ENCODE results near the gene SAAL1. TPM values are rescaled to one million over a fixed set of nuclear protein-coding genes. Genes with fewer than 3 reads are reported as not detected.
"Not testable (repeated sequence)": the region's sequence is repeated elsewhere in the genome, so short reads cannot be mapped to it uniquely, and the experiment has no call there.

SAAL1 gene
- 40.2 TPM for polyA plus RNA-seq (2013, experiment 1 of 2)
- 38.9 TPM for polyA plus RNA-seq (2013, experiment 2 of 2)

- 7% methylated on average over 45 of the region's 48 CpGs for WGBS
- Histone ChIP-seq H3K27ac (ENCODE audit: low read depth, low read length) (peak within 1 kb of the TSS; percentile 55; the same call in 1 of the 2 replicates), H3K9me3 (ENCODE audit: insufficient read depth, low read depth, low read length) (no peaks in the 10 kb centered on the region)
Measured at GRCh38 chr11:18105802-18106574, at the start of gene SAAL1. Gene SAAL1, minus strand, starts transcription at chr11:18106082. Its CDS starts 41 bp downstream, at chr11:18106041.

GRCh38 chr11:18151581-18151980 lies 45.7 kb upstream of the SAAL1 start:
- Histone ChIP-seq H3K36me3 (ENCODE audit: insufficient read depth, low read length) (no peaks in the 10 kb centered on the region), H3K27me3 (ENCODE audit: insufficient read depth, low read length) (no peaks in the 10 kb centered on the region), H3K9ac (ENCODE audit: low read depth, low read length) (no peak overlapping the region), H3K9me3 (ENCODE audit: insufficient read depth, low read depth, low read length) (no peaks in the 10 kb centered on the region), H3K4me1 (ENCODE audit: insufficient read depth, low read length) (peaks cover 8% of the 10 kb centered on the region; the same call in 1 of the 2 replicates), H3K4me3 (ENCODE audit: low read length) (no peak overlapping the region), H3K27ac (ENCODE audit: low read depth, low read length) (peak overlapping the region; percentile 33; the same call in 1 of the 2 replicates)
- WGBS = 77% methylated on average over 3 of the region's 3 CpGs

More at GRCh38 chr11:18105802-18106574, at the start of gene SAAL1:
- Histone ChIP-seq H3K4me1 (ENCODE audit: insufficient read depth, low read length) (no peaks in the 10 kb centered on the region), H3K9ac (ENCODE audit: low read depth, low read length) (peak within 1 kb of the TSS; percentile 94), H3K27me3 (ENCODE audit: insufficient read depth, low read length) (peaks cover 6% of the 10 kb centered on the region; the same call in 1 of the 2 replicates), H3K36me3 (ENCODE audit: insufficient read depth, low read length) (peaks cover 32% of the 10 kb centered on the region), H3K4me3 (ENCODE audit: low read length) (peak within 1 kb of the TSS; percentile 97)

- WGBS = 70% methylated on average over 3 of the region's 3 CpGs
- Histone ChIP-seq H3K9me3 (ENCODE audit: insufficient read depth, low read depth, low read length) (no peaks in the 10 kb centered on the region), H3K4me3 (ENCODE audit: low read length) (no peak overlapping the region)
Measured at GRCh38 chr11:18145837-18146236, 40.0 kb upstream of the SAAL1 start.

GRCh38 chr11:18145025-18145424 lies 39.1 kb upstream of the SAAL1 start:
- Histone ChIP-seq H3K9me3 (ENCODE audit: insufficient read depth, low read depth, low read length) (no peaks in the 10 kb centered on the region), H3K27me3 (ENCODE audit: insufficient read depth, low read length) (peaks cover 3% of the 10 kb centered on the region; the same call in 1 of the 2 replicates), H3K36me3 (ENCODE audit: insufficient read depth, low read length) (no peaks in the 10 kb centered on the region), H3K4me1 (ENCODE audit: insufficient read depth, low read length) (no peaks in the 10 kb centered on the region), H3K27ac (ENCODE audit: low read depth, low read length) (no peak overlapping the region), H3K4me3 (ENCODE audit: low read length) (no peak overlapping the region), H3K9ac (ENCODE audit: low read depth, low read length) (no peak overlapping the region)
- WGBS = 61% methylated on average over 2 of the region's 2 CpGs

More at GRCh38 chr11:18145837-18146236, 40.0 kb upstream of the SAAL1 start:
- Histone ChIP-seq H3K4me1 (ENCODE audit: insufficient read depth, low read length) (peaks cover under 1% of the 10 kb centered on the region; the same call in 1 of the 2 replicates), H3K36me3 (ENCODE audit: insufficient read depth, low read length) (no peaks in the 10 kb centered on the region), H3K9ac (ENCODE audit: low read depth, low read length) (no peak overlapping the region), H3K27ac (ENCODE audit: low read depth, low read length) (no peak overlapping the region), H3K27me3 (ENCODE audit: insufficient read depth, low read length) (peaks cover 3% of the 10 kb centered on the region; the same call in 1 of the 2 replicates)

- Histone ChIP-seq H3K4me3 (ENCODE audit: low read length) (no peak overlapping the region), H3K27ac (ENCODE audit: low read depth, low read length) (no peak overlapping the region), H3K9ac (ENCODE audit: low read depth, low read length) (no peak overlapping the region), H3K36me3 (ENCODE audit: insufficient read depth, low read length) (no peaks in the 10 kb centered on the region), H3K4me1 (ENCODE audit: insufficient read depth, low read length) (no peaks in the 10 kb centered on the region), H3K27me3 (ENCODE audit: insufficient read depth, low read length) (peaks cover 3% of the 10 kb centered on the region; the same call in 1 of the 2 replicates), H3K9me3 (ENCODE audit: insufficient read depth, low read depth, low read length) (no peaks in the 10 kb centered on the region)
- WGBS = 88% methylated on average over 4 of the region's 5 CpGs
Measured at GRCh38 chr11:18144243-18144642, 38.4 kb upstream of the SAAL1 start.

GRCh38 chr11:18140145-18140544 lies 34.3 kb upstream of the SAAL1 start:
- no peak overlapping the region for H3K27ac ChIP-seq (ENCODE audit: low read depth, low read length)
- peaks cover under 1% of the 10 kb centered on the region; the same call in 1 of the 2 replicates for H3K4me1 ChIP-seq (ENCODE audit: insufficient read depth, low read length)
- 90% methylated on average over 2 of the region's 2 CpGs for WGBS
- no peak overlapping the region for H3K4me3 ChIP-seq (ENCODE audit: low read length)
- H3K9ac ChIP-seq (ENCODE audit: low read depth, low read length) = no peak overlapping the region
- H3K36me3 ChIP-seq (ENCODE audit: insufficient read depth, low read length) = no peaks in the 10 kb centered on the region
- H3K27me3 ChIP-seq (ENCODE audit: insufficient read depth, low read length) = peaks cover 3% of the 10 kb centered on the region; the same call in 1 of the 2 replicates
- no peaks in the 10 kb centered on the region for H3K9me3 ChIP-seq (ENCODE audit: insufficient read depth, low read depth, low read length)

- peaks cover 6% of the 10 kb centered on the region; the same call in 1 of the 2 replicates for H3K4me1 ChIP-seq (ENCODE audit: insufficient read depth, low read length)
- H3K9me3 ChIP-seq (ENCODE audit: insufficient read depth, low read depth, low read length) = no peaks in the 10 kb centered on the region
- peaks cover 3% of the 10 kb centered on the region; the same call in 1 of the 2 replicates for H3K27me3 ChIP-seq (ENCODE audit: insufficient read depth, low read length)
- no peak overlapping the region for H3K27ac ChIP-seq (ENCODE audit: low read depth, low read length)
- no peak overlapping the region for H3K9ac ChIP-seq (ENCODE audit: low read depth, low read length)
- H3K36me3 ChIP-seq (ENCODE audit: insufficient read depth, low read length) = no peaks in the 10 kb centered on the region
- no peak overlapping the region for H3K4me3 ChIP-seq (ENCODE audit: low read length)
- 93% methylated on average over 29 of the region's 29 CpGs for WGBS
Measured at GRCh38 chr11:18137186-18137800, 31.4 kb upstream of the SAAL1 start.

GRCh38 chr11:18135308-18135707 lies 29.4 kb upstream of the SAAL1 start:
- Histone ChIP-seq H3K4me1 (ENCODE audit: insufficient read depth, low read length) (peaks cover 6% of the 10 kb centered on the region; the same call in 1 of the 2 replicates), H3K27ac (ENCODE audit: low read depth, low read length) (no peak overlapping the region), H3K27me3 (ENCODE audit: insufficient read depth, low read length) (no peaks in the 10 kb centered on the region), H3K36me3 (ENCODE audit: insufficient read depth, low read length) (no peaks in the 10 kb centered on the region), H3K9me3 (ENCODE audit: insufficient read depth, low read depth, low read length) (no peaks in the 10 kb centered on the region), H3K4me3 (ENCODE audit: low read length) (no peak overlapping the region), H3K9ac (ENCODE audit: low read depth, low read length) (no peak overlapping the region)
- WGBS = 45% methylated on average over 2 of the region's 2 CpGs

- Histone ChIP-seq H3K9ac (ENCODE audit: low read depth, low read length) (no peak within 1 kb of the TSS), H3K36me3 (ENCODE audit: insufficient read depth, low read length) (no peaks in the 10 kb centered on the region), H3K27me3 (ENCODE audit: insufficient read depth, low read length) (no peaks in the 10 kb centered on the region), H3K9me3 (ENCODE audit: insufficient read depth, low read depth, low read length) (peaks cover 6% of the 10 kb centered on the region; the same call in 1 of the 2 replicates), H3K4me1 (ENCODE audit: insufficient read depth, low read length) (peaks cover 6% of the 10 kb centered on the region; the same call in 1 of the 2 replicates), H3K4me3 (ENCODE audit: low read length) (no peak within 1 kb of the TSS), H3K27ac (ENCODE audit: low read depth, low read length) (no peak within 1 kb of the TSS)
- 97% methylated on average over 3 of the region's 3 CpGs for WGBS
Measured at GRCh38 chr11:18132341-18132740, 26.5 kb upstream of the SAAL1 start, which contains the start of gene MRGPRX3. Gene MRGPRX3, plus strand, starts transcription at chr11:18132571. Its CDS starts 4,632 bp downstream, at chr11:18137203.

GRCh38 chr11:18131115-18131514 lies 25.2 kb upstream of the SAAL1 start:
- H3K9ac ChIP-seq (ENCODE audit: low read depth, low read length); H3K36me3 ChIP-seq (ENCODE audit: insufficient read depth, low read length); H3K9me3 ChIP-seq (ENCODE audit: insufficient read depth, low read depth, low read length); H3K4me3 ChIP-seq (ENCODE audit: low read length); H3K4me1 ChIP-seq (ENCODE audit: insufficient read depth, low read length); H3K27me3 ChIP-seq (ENCODE audit: insufficient read depth, low read length); H3K27ac ChIP-seq (ENCODE audit: low read depth, low read length): not testable (repeated sequence)
- 88% methylated on average over 3 of the region's 4 CpGs for WGBS

GRCh38 chr11:18121331-18121828 lies 15.5 kb upstream of the SAAL1 start:
- not testable (repeated sequence) for H3K27me3 ChIP-seq (ENCODE audit: insufficient read depth, low read length); H3K27ac ChIP-seq (ENCODE audit: low read depth, low read length); H3K9ac ChIP-seq (ENCODE audit: low read depth, low read length); H3K4me3 ChIP-seq (ENCODE audit: low read length); H3K9me3 ChIP-seq (ENCODE audit: insufficient read depth, low read depth, low read length); H3K4me1 ChIP-seq (ENCODE audit: insufficient read depth, low read length); H3K36me3 ChIP-seq (ENCODE audit: insufficient read depth, low read length)
- WGBS = 82% methylated on average over 20 of the region's 20 CpGs
